ENCODE results near the gene CMTM5. TPM values are rescaled to one million over a fixed set of nuclear protein-coding genes. Genes with fewer than 3 reads are reported as not detected.
"Not testable (repeated sequence)": the region's sequence is repeated elsewhere in the genome, so short reads cannot be mapped to it uniquely, and the experiment has no call there.

The CMTM5 gene
- total RNA-seq, 4 donors from 2014 or later: 1.5 TPM; not detected in 3

DNA sequence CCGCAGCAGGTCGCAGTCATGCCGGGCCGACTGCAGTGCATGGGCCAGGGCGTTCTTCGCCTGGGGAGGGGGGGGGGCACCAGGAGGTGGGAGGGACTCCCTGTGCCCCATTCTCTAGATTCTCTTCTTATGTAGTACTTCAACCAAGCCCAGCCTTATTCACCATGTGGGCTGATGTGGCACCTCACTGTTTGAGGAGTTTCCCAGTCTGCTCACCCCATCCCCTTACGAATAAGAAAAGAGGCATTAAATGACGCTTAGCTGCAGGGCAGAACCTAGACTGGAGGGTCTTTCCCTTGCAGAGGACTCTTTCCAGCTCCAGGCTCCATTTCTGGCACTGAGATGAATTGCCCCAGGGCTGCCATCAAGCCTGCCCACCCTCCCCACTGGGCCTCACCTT is 12.2 kb downstream of the CMTM5 start:
- no peak for DNase-seq
- Histone ChIP-seq H3K9me3 (no peaks in the 10 kb centered on the region), H3K27me3 (no peaks in the 10 kb centered on the region), H3K27ac (no peak overlapping the region), H3K4me1 (no peaks in the 10 kb centered on the region), H3K36me3 (no peaks in the 10 kb centered on the region), H3K4me3 (replicated peaks in 1 of 3) (no peak overlapping the region)
- no peak for TF ChIP-seq POLR2A (IDR thresholded peaks at IDR 0.05)
- TF ChIP-seq, protein P1, sequence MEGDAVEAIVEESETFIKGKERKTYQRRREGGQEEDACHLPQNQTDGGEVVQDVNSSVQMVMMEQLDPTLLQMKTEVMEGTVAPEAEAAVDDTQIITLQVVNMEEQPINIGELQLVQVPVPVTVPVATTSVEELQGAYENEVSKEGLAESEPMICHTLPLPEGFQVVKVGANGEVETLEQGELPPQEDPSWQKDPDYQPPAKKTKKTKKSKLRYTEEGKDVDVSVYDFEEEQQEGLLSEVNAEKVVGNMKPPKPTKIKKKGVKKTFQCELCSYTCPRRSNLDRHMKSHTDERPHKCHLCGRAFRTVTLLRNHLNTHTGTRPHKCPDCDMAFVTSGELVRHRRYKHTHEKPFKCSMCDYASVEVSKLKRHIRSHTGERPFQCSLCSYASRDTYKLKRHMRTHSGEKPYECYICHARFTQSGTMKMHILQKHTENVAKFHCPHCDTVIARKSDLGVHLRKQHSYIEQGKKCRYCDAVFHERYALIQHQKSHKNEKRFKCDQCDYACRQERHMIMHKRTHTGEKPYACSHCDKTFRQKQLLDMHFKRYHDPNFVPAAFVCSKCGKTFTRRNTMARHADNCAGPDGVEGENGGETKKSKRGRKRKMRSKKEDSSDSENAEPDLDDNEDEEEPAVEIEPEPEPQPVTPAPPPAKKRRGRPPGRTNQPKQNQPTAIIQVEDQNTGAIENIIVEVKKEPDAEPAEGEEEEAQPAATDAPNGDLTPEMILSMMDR (IDR thresholded peaks at IDR 0.05): no peak
- 87 to 88% methylated on average over 8 of the region's 8 CpGs for WGBS, 2 donors
- intact Hi-C loops (cut with DNase I): loop anchor here (10.0 kb wide), 1 partner anchor 274 kb away; the partner anchor contains the start of gene CEBPE

DNA sequence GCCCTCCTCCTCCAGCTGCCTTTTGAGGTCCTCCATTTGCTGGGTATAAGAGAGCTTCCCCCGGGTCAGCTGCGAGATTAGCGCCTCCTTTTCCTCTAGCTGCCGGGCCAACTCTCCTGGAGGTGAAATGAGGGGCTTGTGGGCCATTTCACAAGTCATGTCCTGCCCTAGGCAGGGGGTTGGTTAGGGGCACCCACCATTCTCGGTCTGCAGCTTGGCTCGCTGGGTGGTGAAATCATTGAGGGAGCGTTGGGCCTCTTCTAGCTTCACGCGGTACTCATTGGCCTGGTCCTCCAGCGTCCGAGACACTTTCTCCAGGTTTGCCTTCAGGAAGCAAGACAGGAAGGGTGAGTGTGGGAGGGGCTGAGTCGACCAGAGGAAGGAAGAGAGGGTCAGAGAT is 12.6 kb downstream of the CMTM5 start:
- TF ChIP-seq POLR2A (IDR thresholded peaks at IDR 0.05): no peak
- TF ChIP-seq, protein P1 (IDR thresholded peaks at IDR 0.05): no peak
- Histone ChIP-seq H3K9me3 (no peaks in the 10 kb centered on the region), H3K36me3 (no peaks in the 10 kb centered on the region), H3K4me1 (no peaks in the 10 kb centered on the region), H3K4me3 (replicated peaks in 1 of 3) (no peak overlapping the region), H3K27me3 (no peaks in the 10 kb centered on the region), H3K27ac (no peak overlapping the region)
- intact Hi-C loops (cut with DNase I): loop anchor here (10.0 kb wide), 1 partner anchor 275 kb away; the partner anchor contains the start of gene CEBPE
- DNase-seq: no peak
- 70 to 74% methylated on average over 10 to 12 of the region's 12 CpGs for WGBS, 2 donors

DNA sequence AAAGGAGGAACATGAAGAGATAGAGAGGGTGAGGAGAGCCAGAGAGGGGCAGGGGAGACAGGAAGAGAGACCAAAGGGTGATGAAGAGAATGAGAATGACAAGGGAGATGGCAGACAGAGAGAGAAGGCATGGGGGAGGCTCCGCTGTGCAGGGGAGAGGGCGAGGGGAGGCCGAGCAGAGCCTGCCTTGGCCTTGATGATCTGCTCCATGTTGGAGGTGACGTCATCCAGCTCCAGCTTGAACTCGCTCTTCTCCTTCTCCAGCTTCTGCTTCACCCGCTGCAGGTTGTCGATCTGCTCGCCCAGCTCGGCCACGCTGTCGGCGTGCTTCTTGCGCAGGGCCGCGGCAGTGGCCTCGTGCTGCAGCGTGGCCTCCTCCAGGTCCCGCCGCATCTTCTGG is 13.0 kb downstream of the CMTM5 start:
- 84 to 92% methylated on average over 5 to 6 of the region's 19 CpGs for WGBS, 2 donors
- intact Hi-C loops (cut with DNase I): loop anchor here (10.0 kb wide), 1 partner anchor 275 kb away; the partner anchor contains the start of gene CEBPE
- not testable (repeated sequence) for H3K27me3 ChIP-seq; H3K9me3 ChIP-seq; H3K4me1 ChIP-seq; DNase-seq; H3K27ac ChIP-seq; H3K36me3 ChIP-seq; H3K4me3 ChIP-seq (replicated peaks in 1 of 3)

DNA sequence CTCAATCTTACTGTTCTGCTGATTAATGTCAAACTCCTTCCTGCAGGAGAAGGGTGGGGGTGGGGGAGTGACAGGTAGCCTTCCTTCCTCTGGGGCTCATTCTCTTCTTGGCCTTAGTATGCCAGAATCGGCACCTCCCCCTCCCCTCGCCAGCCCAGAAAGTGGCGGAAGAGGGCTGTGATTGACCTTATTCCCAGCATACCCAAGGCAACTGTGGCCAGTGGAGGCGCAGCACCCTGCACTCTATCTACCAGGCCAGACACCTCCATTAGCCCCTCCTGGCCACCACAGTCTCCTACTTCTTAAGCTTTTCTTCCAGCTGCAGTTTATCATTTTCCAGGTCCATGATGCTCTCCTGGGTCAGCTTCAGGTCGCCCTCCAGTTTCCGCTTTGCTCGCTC is 15.8 kb downstream of the CMTM5 start:
- intact Hi-C loops (cut with DNase I): no loop called here
- H3K9me3 ChIP-seq: no peaks in the 10 kb centered on the region
- H3K27me3 ChIP-seq: no peaks in the 10 kb centered on the region
- WGBS, 2 donors: 73 to 83% methylated on average over 7 of the region's 7 CpGs
- H3K4me1 ChIP-seq: no peaks in the 10 kb centered on the region
- H3K4me3 ChIP-seq (replicated peaks in 1 of 3): no peak overlapping the region
- no peaks in the 10 kb centered on the region for H3K36me3 ChIP-seq
- H3K27ac ChIP-seq: no peak overlapping the region
- DNase-seq: no peak
- TF ChIP-seq POLR2A (IDR thresholded peaks at IDR 0.05): no peak
- TF ChIP-seq, protein P1 (IDR thresholded peaks at IDR 0.05): no peak

DNA sequence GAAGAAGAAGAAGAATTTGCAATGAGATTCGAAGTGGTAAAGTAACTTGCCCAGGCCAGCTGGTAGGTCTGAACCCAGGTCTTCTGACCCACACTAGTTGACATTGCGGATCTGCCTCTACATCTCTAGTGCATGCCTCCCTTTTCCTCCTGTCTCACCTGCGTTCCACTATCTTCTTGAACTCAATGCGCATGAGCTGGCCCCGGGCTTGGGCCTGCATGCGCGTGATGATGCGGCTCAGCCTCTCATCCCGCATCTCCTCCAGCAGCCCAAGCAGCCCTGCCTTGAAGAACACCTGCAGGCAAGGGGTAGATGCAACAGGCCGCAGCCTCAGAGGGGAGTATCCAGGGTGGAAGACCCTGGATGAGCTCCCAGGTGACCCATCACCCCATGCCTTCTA is 19.3 kb downstream of the CMTM5 start:
- intact Hi-C loops (cut with DNase I): no loop called here
- Histone ChIP-seq H3K27me3 (no peaks in the 10 kb centered on the region), H3K9me3 (no peaks in the 10 kb centered on the region), H3K4me3 (replicated peaks in 1 of 3) (no peak overlapping the region), H3K4me1 (no peaks in the 10 kb centered on the region), H3K36me3 (no peaks in the 10 kb centered on the region), H3K27ac (no peak overlapping the region)
- no peak for DNase-seq
- WGBS, 2 donors: 88 to 94% methylated on average over 10 of the region's 10 CpGs
- TF ChIP-seq POLR2A (IDR thresholded peaks at IDR 0.05): no peak
- TF ChIP-seq, protein P1 (IDR thresholded peaks at IDR 0.05): no peak
